SK-N-SH treated with all-trans-retinoic acid at 6 μM for 48 hours (cell line): ENCODE measurements around the gene SEMA5A.

Experiments used
- ATAC-seq: fragments of 200-7000 bp; cut with Tn5 transposase; 3 replicates; pipeline ENCODE4 v1.9.1; 2020; ENCODE audit warnings: mild to moderate bottlenecking, moderate library complexity
- ARNTL ChIP-seq: fragments of 450-650 bp; formaldehyde crosslinking; IDR thresholded peaks from 2 replicates; pipeline ENCODE4 v1.5.0; 2020; ENCODE audit warnings: low read depth, mild to moderate bottlenecking, moderate library complexity, borderline replicate concordance
- CSDC2 ChIP-seq: fragments of 250-450 bp; sonication (Bioruptor Pico); IDR thresholded peaks from 2 replicates; pipeline ENCODE4 v1.5.0; 2020; ENCODE audit warnings: mild to moderate bottlenecking, moderate library complexity
- ESRRG ChIP-seq: fragments of 250-450 bp; sonication (Bioruptor Pico); IDR thresholded peaks from 2 replicates; pipeline ENCODE4 v1.6.1; 2021; ENCODE audit warnings: mild to moderate bottlenecking
- GLIS3 ChIP-seq: fragments of 250-450 bp; sonication (Bioruptor Pico); IDR thresholded peaks from 2 replicates; pipeline ENCODE4 v1.5.0; 2020; ENCODE audit warnings: mild to moderate bottlenecking, moderate library complexity
- ISL1 ChIP-seq: fragments of 250-450 bp; sonication (Bioruptor Pico); IDR thresholded peaks from 2 replicates; pipeline ENCODE4 v2.1.2; 2022; ENCODE audit warnings: mild to moderate bottlenecking, moderate library complexity
- OSR1 ChIP-seq: fragments of 250-450 bp; sonication (Bioruptor Pico); IDR thresholded peaks from 2 replicates; pipeline ENCODE4 v1.8.0; 2022; ENCODE audit warnings: moderate library complexity, mild to moderate bottlenecking, inconsistent platforms
- PPARA ChIP-seq: fragments of 250-450 bp; sonication (Bioruptor Pico); IDR thresholded peaks from 2 replicates; pipeline ENCODE4 v1.5.0; 2020; ENCODE audit warnings: mild to moderate bottlenecking, borderline replicate concordance
- RARB ChIP-seq: fragments of 250-450 bp; sonication (Bioruptor Pico); IDR thresholded peaks from 2 replicates; pipeline ENCODE4 v1.8.0; 2021; ENCODE audit warnings: mild to moderate bottlenecking, moderate library complexity
- SNAI2 ChIP-seq: fragments of 250-450 bp; sonication (Bioruptor Pico); IDR thresholded peaks from 2 replicates; pipeline ENCODE4 v1.5.0; 2020; ENCODE audit warnings: mild to moderate bottlenecking, moderate library complexity
- TOX ChIP-seq: fragments of 250-450 bp; sonication (Bioruptor Pico); IDR thresholded peaks from 2 replicates; pipeline ENCODE4 v1.8.0; 2021; ENCODE audit warnings: mild to moderate bottlenecking, moderate library complexity, borderline replicate concordance
- ZC3H10 ChIP-seq: fragments of 250-450 bp; sonication (Bioruptor Pico); IDR thresholded peaks from 2 replicates; pipeline ENCODE4 v1.5.1; 2021; ENCODE audit warnings: mild to moderate bottlenecking, moderate library complexity
- ZFP3 ChIP-seq: fragments of 250-450 bp; sonication (Bioruptor Pico); IDR thresholded peaks from 2 replicates; pipeline ENCODE4 v1.5.0; 2020; ENCODE audit warnings: mild to moderate bottlenecking, moderate library complexity
- ZFP30 ChIP-seq: fragments of 450-650 bp; formaldehyde crosslinking; IDR thresholded peaks from 2 replicates; pipeline ENCODE4 v1.5.0; 2022; ENCODE audit warnings: mild to moderate bottlenecking, moderate library complexity
- ZNF565 ChIP-seq: fragments of 450-650 bp; formaldehyde crosslinking; conservative IDR thresholded peaks from 2 replicates; pipeline ENCODE4 v1.5.0; 2020; ENCODE audit warnings: low read depth, mild to moderate bottlenecking, moderate library complexity
- ZNF70 ChIP-seq: fragments of 450-650 bp; formaldehyde crosslinking; IDR thresholded peaks from 2 replicates; pipeline ENCODE4 v1.5.0; 2020; ENCODE audit warnings: mild to moderate bottlenecking, moderate library complexity
- ZNF8 ChIP-seq: fragments of 450-650 bp; formaldehyde crosslinking; IDR thresholded peaks from 2 replicates; pipeline ENCODE4 v1.5.0; 2020; ENCODE audit warnings: mild to moderate bottlenecking, moderate library complexity
- TF ChIP-seq, protein P1 (sequence below): fragments of 250-450 bp; sonication (Bioruptor Pico); IDR thresholded peaks from 2 replicates; pipeline ENCODE4 v1.8.0; 2020; ENCODE audit warnings: mild to moderate bottlenecking, moderate library complexity, borderline replicate concordance
- TF ChIP-seq, protein P2 (sequence below): fragments of 250-450 bp; sonication (Bioruptor Pico); IDR thresholded peaks from 2 replicates; pipeline ENCODE4 v1.8.0; 2021; ENCODE audit warnings: low read depth, mild to moderate bottlenecking, moderate library complexity, borderline replicate concordance
- TF ChIP-seq, protein P3 (sequence below): fragments of 250-450 bp; sonication (Bioruptor Pico); IDR thresholded peaks from 2 replicates; pipeline ENCODE4 v1.5.1; 2021; ENCODE audit warnings: mild to moderate bottlenecking, moderate library complexity
- TF ChIP-seq, protein P4 (sequence below): fragments of 250-450 bp; sonication (Bioruptor Pico); IDR thresholded peaks from 2 replicates; pipeline ENCODE4 v1.5.0; 2020; ENCODE audit warnings: mild to moderate bottlenecking, moderate library complexity

The SEMA5A gene

DNA sequence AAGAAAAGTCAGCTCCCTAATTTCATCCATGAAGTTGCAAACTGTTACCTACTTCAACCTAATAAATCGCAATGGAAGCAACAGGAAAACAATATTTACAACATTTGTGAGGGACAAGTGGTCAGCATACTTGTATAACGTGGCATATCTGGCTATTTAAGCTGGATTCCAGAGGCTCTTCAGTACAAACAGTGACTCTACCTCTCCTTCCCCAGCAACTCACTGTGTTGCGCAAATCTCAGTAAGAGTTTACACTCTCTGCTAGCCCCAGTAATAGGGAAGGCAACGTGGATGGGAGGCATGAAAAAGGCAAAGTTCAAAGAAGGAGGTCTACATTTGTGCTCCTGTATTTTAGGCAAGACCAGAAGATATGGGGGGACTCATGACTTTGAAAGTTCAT is 18.9 kb upstream of the SEMA5A start:
- no peak for TF ChIP-seq ZNF70 (CRISPR knock-in tag)
- TF ChIP-seq CSDC2 (CRISPR knock-in tag) = no peak
- TF ChIP-seq ZFP30 (CRISPR knock-in tag) = no peak
- TF ChIP-seq ARNTL (CRISPR knock-in tag) = no peak
- TF ChIP-seq ESRRG = no peak
- TF ChIP-seq TOX (CRISPR knock-in tag) = no peak
- TF ChIP-seq ZFP3 (CRISPR knock-in tag) = no peak
- TF ChIP-seq, protein P1, sequence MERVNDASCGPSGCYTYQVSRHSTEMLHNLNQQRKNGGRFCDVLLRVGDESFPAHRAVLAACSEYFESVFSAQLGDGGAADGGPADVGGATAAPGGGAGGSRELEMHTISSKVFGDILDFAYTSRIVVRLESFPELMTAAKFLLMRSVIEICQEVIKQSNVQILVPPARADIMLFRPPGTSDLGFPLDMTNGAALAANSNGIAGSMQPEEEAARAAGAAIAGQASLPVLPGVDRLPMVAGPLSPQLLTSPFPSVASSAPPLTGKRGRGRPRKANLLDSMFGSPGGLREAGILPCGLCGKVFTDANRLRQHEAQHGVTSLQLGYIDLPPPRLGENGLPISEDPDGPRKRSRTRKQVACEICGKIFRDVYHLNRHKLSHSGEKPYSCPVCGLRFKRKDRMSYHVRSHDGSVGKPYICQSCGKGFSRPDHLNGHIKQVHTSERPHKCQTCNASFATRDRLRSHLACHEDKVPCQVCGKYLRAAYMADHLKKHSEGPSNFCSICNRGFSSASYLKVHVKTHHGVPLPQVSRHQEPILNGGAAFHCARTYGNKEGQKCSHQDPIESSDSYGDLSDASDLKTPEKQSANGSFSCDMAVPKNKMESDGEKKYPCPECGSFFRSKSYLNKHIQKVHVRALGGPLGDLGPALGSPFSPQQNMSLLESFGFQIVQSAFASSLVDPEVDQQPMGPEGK (CRISPR knock-in tag) = no peak
- no peak for TF ChIP-seq GLIS3 (CRISPR knock-in tag)
- no peak for TF ChIP-seq SNAI2 (CRISPR knock-in tag)
- no peak for TF ChIP-seq ISL1
- no peak for TF ChIP-seq PPARA (CRISPR knock-in tag)
- TF ChIP-seq, protein P2, sequence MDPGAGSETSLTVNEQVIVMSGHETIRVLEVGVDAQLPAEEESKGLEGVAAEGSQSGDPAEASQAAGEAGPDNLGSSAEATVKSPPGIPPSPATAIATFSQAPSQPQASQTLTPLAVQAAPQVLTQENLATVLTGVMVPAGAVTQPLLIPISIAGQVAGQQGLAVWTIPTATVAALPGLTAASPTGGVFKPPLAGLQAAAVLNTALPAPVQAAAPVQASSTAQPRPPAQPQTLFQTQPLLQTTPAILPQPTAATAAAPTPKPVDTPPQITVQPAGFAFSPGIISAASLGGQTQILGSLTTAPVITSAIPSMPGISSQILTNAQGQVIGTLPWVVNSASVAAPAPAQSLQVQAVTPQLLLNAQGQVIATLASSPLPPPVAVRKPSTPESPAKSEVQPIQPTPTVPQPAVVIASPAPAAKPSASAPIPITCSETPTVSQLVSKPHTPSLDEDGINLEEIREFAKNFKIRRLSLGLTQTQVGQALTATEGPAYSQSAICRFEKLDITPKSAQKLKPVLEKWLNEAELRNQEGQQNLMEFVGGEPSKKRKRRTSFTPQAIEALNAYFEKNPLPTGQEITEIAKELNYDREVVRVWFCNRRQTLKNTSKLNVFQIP = no peak
- TF ChIP-seq, all 23 proteins: peak for 0
- no peak for ATAC-seq

DNA sequence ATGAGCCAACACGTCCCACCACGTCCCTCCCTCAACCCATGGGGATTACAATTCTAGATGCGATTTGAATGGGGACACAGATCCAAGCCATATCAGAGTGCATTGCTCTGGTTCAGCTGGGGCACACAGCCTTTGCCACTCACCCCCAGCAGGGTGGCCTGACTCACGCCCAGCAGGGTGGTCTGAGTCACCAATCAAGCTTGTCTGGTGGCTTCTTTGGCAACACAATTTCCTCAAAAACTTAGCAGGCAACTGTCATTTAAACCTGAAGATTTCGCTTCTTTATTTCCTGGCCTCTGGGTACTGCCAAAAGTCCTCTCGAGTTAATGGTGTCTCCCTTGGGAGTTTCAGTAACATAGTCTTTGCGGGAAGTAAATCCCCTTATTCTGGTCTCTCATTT is 16.3 kb upstream of the SEMA5A start:
- no peak for ATAC-seq
- no peak for TF ChIP-seq GLIS3 (CRISPR knock-in tag)
- TF ChIP-seq OSR1 = no peak
- TF ChIP-seq, protein P2 = no peak
- no peak for TF ChIP-seq RARB (CRISPR knock-in tag)
- TF ChIP-seq TOX (CRISPR knock-in tag) = no peak
- TF ChIP-seq ZC3H10 (CRISPR knock-in tag) = no peak
- no peak for TF ChIP-seq PPARA (CRISPR knock-in tag)
- no peak for TF ChIP-seq CSDC2 (CRISPR knock-in tag)
- TF ChIP-seq, protein P3, sequence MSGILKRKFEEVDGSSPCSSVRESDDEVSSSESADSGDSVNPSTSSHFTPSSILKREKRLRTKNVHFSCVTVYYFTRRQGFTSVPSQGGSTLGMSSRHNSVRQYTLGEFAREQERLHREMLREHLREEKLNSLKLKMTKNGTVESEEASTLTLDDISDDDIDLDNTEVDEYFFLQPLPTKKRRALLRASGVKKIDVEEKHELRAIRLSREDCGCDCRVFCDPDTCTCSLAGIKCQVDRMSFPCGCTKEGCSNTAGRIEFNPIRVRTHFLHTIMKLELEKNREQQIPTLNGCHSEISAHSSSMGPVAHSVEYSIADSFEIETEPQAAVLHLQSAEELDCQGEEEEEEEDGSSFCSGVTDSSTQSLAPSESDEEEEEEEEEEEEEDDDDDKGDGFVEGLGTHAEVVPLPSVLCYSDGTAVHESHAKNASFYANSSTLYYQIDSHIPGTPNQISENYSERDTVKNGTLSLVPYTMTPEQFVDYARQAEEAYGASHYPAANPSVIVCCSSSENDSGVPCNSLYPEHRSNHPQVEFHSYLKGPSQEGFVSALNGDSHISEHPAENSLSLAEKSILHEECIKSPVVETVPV (CRISPR knock-in tag) = no peak
- no peak for TF ChIP-seq ZFP3 (CRISPR knock-in tag)
- no peak for TF ChIP-seq ZFP30 (CRISPR knock-in tag)
- TF ChIP-seq ESRRG = no peak
- TF ChIP-seq, protein P1 (CRISPR knock-in tag) = no peak
- no peak for TF ChIP-seq ZNF70 (CRISPR knock-in tag)
- no peak for TF ChIP-seq ZNF8 (CRISPR knock-in tag)
- no peak for TF ChIP-seq ZNF565
- TF ChIP-seq ARNTL (CRISPR knock-in tag) = no peak
- TF ChIP-seq, protein P4, sequence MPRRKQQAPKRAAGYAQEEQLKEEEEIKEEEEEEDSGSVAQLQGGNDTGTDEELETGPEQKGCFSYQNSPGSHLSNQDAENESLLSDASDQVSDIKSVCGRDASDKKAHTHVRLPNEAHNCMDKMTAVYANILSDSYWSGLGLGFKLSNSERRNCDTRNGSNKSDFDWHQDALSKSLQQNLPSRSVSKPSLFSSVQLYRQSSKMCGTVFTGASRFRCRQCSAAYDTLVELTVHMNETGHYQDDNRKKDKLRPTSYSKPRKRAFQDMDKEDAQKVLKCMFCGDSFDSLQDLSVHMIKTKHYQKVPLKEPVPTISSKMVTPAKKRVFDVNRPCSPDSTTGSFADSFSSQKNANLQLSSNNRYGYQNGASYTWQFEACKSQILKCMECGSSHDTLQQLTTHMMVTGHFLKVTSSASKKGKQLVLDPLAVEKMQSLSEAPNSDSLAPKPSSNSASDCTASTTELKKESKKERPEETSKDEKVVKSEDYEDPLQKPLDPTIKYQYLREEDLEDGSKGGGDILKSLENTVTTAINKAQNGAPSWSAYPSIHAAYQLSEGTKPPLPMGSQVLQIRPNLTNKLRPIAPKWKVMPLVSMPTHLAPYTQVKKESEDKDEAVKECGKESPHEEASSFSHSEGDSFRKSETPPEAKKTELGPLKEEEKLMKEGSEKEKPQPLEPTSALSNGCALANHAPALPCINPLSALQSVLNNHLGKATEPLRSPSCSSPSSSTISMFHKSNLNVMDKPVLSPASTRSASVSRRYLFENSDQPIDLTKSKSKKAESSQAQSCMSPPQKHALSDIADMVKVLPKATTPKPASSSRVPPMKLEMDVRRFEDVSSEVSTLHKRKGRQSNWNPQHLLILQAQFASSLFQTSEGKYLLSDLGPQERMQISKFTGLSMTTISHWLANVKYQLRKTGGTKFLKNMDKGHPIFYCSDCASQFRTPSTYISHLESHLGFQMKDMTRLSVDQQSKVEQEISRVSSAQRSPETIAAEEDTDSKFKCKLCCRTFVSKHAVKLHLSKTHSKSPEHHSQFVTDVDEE (CRISPR knock-in tag) = no peak
